A549 (cell line): Measurements from ENCODE around the gene DCLK2.
"Not testable (repeated sequence)": the region's sequence is repeated elsewhere in the genome, so short reads cannot be mapped to it uniquely, and the experiment has no call there.

Experiments used
- BHLHE40 ChIP-seq: IDR thresholded peaks from 2 replicates; pipeline ENCODE4 v1.6.1; 2012; ENCODE audit warnings: low read depth, low read length, inconsistent platforms
- EP300 ChIP-seq, 2 experiments: fragments of >200 bp; sonication (Bioruptor Twin); formaldehyde crosslinking; IDR thresholded peaks; 2 replicates in 1 of 2; 3 replicates in 1 of 2; pipeline ENCODE4 v1.6.1; 2016 to 2017
- ESRRA ChIP-seq: fragments of 150-350 bp; IDR thresholded peaks from 2 replicates; pipeline ENCODE4 v1.6.1; 2014; ENCODE audit warnings: mild to moderate bottlenecking, low read length, borderline replicate concordance
- POLR2A ChIP-seq: IDR thresholded peaks from 2 replicates; pipeline ENCODE4 v1.6.1; 2012; ENCODE audit warnings: mild to moderate bottlenecking, low read length
- TF ChIP-seq, protein P1 (sequence below): fragments of >200 bp; sonication (Bioruptor Twin); formaldehyde crosslinking; IDR thresholded peaks from 3 replicates; pipeline ENCODE4 v1.5.1; 2016

DNA sequence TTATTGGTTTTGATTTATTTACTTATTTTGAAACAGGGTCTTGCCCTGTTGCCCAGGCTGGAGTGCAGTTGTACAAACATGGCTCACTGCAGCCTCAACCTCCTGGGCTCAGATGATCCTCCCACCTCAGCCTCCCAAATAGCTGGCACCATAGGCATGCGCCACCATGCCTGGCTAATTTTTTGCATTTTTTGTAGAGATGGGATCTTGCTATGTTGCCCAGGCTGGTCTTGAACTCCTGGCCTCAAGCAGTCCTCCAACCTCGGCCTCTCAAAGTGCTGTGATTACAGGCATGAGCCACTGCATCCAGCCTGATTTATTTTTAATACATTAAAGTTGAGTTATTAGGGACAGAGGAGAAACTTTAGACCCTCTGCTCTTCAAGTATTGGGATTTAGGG, 83.8 kb downstream of the DCLK2 start:
- TF ChIP-seq EP300 (IDR thresholded peaks at IDR 0.05); POLR2A; ESRRA; BHLHE40: not testable (repeated sequence)
- TF ChIP-seq, protein P1, sequence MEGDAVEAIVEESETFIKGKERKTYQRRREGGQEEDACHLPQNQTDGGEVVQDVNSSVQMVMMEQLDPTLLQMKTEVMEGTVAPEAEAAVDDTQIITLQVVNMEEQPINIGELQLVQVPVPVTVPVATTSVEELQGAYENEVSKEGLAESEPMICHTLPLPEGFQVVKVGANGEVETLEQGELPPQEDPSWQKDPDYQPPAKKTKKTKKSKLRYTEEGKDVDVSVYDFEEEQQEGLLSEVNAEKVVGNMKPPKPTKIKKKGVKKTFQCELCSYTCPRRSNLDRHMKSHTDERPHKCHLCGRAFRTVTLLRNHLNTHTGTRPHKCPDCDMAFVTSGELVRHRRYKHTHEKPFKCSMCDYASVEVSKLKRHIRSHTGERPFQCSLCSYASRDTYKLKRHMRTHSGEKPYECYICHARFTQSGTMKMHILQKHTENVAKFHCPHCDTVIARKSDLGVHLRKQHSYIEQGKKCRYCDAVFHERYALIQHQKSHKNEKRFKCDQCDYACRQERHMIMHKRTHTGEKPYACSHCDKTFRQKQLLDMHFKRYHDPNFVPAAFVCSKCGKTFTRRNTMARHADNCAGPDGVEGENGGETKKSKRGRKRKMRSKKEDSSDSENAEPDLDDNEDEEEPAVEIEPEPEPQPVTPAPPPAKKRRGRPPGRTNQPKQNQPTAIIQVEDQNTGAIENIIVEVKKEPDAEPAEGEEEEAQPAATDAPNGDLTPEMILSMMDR, result not testable (repeated sequence)
